Measurements from ENCODE around the gene TTF1. TPM values are rescaled to one million over a fixed set of nuclear protein-coding genes. Genes with fewer than 3 reads are reported as not detected.

TTF1 gene
- total and polyA plus RNA-seq, 9 of the 15 experiments (the other 6 are each of a cell fraction or from before 2014, with no cell fraction given): 9.0 to 18.5 (median 15.8) TPM

DNA sequence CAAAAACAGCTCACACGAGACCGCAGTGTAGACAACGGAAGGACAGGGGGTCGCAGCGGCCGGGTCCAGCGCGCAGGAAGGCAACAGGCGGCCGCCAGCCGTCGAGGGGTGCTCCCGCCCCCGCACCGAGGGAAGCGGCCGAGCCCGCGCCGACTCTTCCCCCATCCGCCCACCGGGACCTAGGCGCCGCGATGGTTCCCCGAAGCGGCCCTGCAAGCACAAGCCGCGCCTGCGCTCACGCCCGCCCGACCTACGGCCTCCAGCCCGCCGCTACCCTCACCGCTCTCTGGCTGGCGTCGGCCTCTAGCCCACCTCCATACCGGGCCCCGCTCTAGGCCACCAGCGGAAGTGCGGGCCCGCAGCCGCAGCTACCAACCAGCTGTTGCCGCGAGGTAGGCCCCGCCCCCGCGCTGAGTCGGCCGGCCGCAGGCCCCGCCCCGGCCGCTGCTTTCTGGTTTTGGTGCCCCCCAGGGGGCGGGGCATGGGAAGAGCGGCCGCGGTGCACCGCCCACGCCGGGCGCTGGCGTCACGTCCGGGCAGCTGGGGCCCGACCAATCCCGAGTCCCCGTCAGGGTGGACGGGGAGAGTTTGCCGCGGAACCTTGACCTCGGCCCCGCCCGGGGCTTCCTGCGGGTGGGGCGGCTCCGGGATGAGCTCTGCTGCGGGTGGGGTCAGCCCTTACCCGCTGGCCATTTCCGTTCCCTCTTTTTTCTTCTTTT, 51.8 kb downstream of the TTF1 start, which contains the start of gene SETX (continued):
- TF ChIP-seq, protein P1, sequence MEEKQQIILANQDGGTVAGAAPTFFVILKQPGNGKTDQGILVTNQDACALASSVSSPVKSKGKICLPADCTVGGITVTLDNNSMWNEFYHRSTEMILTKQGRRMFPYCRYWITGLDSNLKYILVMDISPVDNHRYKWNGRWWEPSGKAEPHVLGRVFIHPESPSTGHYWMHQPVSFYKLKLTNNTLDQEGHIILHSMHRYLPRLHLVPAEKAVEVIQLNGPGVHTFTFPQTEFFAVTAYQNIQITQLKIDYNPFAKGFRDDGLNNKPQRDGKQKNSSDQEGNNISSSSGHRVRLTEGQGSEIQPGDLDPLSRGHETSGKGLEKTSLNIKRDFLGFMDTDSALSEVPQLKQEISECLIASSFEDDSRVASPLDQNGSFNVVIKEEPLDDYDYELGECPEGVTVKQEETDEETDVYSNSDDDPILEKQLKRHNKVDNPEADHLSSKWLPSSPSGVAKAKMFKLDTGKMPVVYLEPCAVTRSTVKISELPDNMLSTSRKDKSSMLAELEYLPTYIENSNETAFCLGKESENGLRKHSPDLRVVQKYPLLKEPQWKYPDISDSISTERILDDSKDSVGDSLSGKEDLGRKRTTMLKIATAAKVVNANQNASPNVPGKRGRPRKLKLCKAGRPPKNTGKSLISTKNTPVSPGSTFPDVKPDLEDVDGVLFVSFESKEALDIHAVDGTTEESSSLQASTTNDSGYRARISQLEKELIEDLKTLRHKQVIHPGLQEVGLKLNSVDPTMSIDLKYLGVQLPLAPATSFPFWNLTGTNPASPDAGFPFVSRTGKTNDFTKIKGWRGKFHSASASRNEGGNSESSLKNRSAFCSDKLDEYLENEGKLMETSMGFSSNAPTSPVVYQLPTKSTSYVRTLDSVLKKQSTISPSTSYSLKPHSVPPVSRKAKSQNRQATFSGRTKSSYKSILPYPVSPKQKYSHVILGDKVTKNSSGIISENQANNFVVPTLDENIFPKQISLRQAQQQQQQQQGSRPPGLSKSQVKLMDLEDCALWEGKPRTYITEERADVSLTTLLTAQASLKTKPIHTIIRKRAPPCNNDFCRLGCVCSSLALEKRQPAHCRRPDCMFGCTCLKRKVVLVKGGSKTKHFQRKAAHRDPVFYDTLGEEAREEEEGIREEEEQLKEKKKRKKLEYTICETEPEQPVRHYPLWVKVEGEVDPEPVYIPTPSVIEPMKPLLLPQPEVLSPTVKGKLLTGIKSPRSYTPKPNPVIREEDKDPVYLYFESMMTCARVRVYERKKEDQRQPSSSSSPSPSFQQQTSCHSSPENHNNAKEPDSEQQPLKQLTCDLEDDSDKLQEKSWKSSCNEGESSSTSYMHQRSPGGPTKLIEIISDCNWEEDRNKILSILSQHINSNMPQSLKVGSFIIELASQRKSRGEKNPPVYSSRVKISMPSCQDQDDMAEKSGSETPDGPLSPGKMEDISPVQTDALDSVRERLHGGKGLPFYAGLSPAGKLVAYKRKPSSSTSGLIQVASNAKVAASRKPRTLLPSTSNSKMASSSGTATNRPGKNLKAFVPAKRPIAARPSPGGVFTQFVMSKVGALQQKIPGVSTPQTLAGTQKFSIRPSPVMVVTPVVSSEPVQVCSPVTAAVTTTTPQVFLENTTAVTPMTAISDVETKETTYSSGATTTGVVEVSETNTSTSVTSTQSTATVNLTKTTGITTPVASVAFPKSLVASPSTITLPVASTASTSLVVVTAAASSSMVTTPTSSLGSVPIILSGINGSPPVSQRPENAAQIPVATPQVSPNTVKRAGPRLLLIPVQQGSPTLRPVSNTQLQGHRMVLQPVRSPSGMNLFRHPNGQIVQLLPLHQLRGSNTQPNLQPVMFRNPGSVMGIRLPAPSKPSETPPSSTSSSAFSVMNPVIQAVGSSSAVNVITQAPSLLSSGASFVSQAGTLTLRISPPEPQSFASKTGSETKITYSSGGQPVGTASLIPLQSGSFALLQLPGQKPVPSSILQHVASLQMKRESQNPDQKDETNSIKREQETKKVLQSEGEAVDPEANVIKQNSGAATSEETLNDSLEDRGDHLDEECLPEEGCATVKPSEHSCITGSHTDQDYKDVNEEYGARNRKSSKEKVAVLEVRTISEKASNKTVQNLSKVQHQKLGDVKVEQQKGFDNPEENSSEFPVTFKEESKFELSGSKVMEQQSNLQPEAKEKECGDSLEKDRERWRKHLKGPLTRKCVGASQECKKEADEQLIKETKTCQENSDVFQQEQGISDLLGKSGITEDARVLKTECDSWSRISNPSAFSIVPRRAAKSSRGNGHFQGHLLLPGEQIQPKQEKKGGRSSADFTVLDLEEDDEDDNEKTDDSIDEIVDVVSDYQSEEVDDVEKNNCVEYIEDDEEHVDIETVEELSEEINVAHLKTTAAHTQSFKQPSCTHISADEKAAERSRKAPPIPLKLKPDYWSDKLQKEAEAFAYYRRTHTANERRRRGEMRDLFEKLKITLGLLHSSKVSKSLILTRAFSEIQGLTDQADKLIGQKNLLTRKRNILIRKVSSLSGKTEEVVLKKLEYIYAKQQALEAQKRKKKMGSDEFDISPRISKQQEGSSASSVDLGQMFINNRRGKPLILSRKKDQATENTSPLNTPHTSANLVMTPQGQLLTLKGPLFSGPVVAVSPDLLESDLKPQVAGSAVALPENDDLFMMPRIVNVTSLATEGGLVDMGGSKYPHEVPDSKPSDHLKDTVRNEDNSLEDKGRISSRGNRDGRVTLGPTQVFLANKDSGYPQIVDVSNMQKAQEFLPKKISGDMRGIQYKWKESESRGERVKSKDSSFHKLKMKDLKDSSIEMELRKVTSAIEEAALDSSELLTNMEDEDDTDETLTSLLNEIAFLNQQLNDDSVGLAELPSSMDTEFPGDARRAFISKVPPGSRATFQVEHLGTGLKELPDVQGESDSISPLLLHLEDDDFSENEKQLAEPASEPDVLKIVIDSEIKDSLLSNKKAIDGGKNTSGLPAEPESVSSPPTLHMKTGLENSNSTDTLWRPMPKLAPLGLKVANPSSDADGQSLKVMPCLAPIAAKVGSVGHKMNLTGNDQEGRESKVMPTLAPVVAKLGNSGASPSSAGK (IDR thresholded peaks at IDR 0.05): peak; percentile 55; the same call in 1 of the 2 replicates
- TF ChIP-seq POLR2B (IDR thresholded peaks at IDR 0.05; ENCODE audit: low read depth, partially characterized antibody): peak; percentile 87
- TF ChIP-seq HDAC1 (IDR thresholded peaks at IDR 0.05): peak in 1 of 2 experiments; percentile 89; a peak in 2 of 4 replicates
- TF ChIP-seq CEBPG (CRISPR knock-in tag; IDR thresholded peaks at IDR 0.05): peak; percentile 7; the same call in 1 of the 2 replicates
- TF ChIP-seq CEBPG (tag; conservative IDR thresholded peaks at IDR 0.05 in 1 of 2, IDR thresholded peaks at IDR 0.05 in 1 of 2): no peak
- TF ChIP-seq, protein P2, sequence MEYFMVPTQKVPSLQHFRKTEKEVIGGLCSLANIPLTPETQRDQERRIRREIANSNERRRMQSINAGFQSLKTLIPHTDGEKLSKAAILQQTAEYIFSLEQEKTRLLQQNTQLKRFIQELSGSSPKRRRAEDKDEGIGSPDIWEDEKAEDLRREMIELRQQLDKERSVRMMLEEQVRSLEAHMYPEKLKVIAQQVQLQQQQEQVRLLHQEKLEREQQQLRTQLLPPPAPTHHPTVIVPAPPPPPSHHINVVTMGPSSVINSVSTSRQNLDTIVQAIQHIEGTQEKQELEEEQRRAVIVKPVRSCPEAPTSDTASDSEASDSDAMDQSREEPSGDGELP (CRISPR knock-in tag; IDR thresholded peaks at IDR 0.05; ENCODE audit: borderline replicate concordance): peak; percentile 97
- TF ChIP-seq, protein P3, sequence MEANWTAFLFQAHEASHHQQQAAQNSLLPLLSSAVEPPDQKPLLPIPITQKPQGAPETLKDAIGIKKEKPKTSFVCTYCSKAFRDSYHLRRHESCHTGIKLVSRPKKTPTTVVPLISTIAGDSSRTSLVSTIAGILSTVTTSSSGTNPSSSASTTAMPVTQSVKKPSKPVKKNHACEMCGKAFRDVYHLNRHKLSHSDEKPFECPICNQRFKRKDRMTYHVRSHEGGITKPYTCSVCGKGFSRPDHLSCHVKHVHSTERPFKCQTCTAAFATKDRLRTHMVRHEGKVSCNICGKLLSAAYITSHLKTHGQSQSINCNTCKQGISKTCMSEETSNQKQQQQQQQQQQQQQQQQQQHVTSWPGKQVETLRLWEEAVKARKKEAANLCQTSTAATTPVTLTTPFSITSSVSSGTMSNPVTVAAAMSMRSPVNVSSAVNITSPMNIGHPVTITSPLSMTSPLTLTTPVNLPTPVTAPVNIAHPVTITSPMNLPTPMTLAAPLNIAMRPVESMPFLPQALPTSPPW (CRISPR knock-in tag; IDR thresholded peaks at IDR 0.05): peak; percentile 98
- TF ChIP-seq ZNF232 (CRISPR knock-in tag; IDR thresholded peaks at IDR 0.05): 0 out of 2 replicates have a peak, but pooled peaks have one; percentile 84

Data from K562 (cell line).